Stimulated activated CD4-positive, alpha-beta T cell treated with anti-CD3 and anti-CD28 coated beads, TNF-alpha, amount 100 ng/mL, for 1 hour (primary cell): ENCODE results near the gene IL1R2.
"Not testable (repeated sequence)": the region's sequence is repeated elsewhere in the genome, so short reads cannot be mapped to it uniquely, and the experiment has no call there.

Experiments used
- DNase-seq, 3 donors: peaks; one replicate each; pipeline ENCODE4 v3.0.0-alpha.2; 2020; ENCODE audit warnings: low read depth in 3 of 3, low spot score in 1 of 3

IL1R2 gene

DNA sequence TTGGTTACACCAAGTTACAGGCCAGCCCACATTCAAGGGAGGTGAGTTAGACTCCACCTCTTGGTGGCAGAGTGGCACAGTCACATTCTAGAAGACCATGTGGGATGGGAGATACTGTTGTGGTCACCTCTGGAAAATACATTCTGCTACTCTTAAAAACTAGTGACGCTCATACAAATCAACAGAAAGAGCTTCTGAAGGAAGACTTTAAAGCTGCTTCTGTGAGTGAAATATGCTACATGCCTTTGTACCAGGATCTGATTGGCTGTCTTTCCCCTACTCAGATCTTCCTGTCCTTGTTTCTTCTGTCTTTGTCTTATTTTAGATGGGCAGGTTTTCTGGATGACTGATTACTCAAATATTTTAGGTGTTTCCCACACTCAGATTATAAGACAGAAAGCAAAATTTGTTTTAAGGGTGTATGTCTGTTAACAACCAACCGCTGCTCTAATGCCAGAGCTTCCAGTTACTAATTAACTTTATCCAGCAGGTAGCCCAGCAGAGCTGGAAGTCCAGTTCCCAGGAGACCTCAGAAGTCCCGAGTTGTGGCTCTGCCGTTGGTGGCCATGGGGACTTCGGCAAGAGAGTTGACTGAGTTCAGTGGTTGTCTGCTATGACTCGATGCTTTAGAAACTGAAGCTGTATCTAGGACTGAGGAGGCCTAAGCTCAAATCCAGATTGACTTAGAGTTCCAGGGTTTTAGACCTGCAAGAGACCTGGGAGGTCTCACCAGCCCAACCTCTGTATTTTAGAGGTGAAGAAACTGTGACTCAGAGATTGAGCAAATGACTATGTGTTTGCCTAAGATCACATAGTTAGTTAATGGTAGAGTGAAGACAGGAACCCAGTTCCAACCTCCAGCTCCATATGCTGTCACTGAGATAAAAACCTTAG lies 7.4 kb downstream of the IL1R2 start:
- no peak for DNase-seq

DNA sequence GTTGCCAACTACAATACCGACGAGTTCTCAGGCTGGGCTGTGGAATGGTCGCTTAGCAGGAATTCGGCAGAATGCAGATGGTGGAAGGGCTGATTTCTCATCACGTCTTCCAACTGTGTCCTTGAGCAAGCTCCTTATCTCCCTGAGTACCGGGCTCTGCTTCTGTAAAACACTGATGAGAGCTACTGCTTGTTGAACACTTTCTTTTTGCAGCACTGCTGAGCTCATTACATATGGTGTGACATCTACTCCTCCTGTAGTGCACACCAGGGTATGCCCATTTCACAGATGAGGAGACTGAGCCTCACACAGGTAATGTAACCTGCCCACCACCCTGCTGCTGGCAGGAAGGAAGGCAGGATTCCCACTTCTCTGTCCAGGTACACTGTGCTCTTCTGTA lies 8.3 kb downstream of the IL1R2 start:
- no peak for DNase-seq

DNA sequence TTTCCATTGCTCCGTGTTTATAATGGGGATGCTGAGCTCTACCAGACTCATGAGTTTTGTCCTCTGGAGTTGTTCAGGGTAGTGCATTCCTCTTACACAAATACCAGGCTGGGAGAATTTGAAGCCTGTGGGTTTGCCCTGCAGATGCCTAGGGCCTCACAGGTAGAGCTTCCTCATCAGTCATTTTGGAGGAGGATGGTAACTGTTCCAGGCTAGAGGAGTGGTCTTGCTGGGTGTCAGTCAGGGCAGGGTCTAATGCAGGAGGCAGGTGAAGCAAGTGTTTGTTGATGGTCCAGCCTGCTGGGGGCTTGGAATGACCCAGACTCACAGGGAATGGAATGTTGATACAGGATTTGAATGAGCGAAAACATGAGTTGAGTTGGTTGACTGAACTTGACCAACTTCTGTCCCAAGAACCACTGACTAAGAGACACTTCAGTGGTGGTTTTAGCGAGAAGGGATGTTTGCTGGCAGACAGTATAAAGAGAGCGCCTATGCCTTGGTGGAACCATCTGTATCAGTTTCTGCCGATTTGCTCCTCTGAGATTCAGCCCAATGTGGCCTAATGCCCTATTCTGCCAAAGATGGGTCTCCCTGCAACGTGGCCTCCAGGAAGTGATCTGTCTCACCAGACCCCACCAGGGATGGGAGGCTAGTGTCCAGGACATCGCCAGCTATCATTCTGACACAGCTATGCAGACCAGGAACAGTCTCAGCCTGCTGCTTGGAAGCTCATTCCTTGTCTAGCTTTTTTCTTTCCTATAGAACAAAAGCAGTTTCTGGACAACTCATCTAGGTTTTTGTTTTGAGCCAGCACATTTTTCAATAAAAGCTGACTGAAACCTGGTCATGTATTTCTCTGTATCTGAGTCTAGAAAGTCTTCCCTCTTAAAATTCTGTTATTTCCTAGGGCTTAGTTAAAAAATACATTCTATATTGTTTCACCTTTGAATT lies 9.3 kb downstream of the IL1R2 start:
- DNase-seq = no peak

DNA sequence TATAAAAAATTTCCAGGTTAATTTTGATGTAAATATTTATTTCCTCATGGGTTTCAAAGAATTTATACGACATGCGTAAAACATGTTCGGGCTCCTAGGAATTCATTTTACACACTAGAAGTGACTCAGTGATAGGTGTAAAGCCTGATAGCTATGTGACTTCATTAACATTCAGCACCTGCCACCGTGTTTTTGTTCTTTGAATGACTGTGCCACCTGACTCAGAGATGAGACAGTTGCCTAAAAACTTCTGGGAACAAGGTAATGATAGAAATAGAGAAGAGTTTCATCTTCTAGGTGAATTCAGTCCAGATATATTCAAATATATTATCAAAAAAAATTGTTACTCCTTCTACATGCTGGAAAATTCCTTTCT lies 10.0 kb downstream of the IL1R2 start:
- no peak for DNase-seq

DNA sequence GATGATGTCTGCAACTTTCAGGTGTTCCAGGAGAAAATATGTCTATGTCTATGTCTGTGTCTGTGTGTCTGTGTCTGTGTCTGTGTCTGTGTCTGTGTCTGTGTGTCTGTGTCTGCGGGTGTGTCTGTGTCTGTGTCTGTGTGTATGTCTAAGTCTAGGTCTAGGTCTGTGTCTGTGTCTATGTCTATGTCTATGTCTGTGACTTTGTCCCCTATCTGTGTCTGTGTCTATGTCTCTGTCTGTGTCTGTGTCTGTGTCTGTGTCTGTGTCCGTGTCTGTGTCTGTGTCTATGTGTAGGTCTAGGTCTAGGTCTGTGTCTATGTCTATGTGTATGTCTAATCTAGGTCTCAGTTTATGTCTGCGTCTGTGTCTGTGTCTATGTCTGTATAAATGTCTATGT lies 10.5 kb downstream of the IL1R2 start:
- DNase-seq = no peak

DNA sequence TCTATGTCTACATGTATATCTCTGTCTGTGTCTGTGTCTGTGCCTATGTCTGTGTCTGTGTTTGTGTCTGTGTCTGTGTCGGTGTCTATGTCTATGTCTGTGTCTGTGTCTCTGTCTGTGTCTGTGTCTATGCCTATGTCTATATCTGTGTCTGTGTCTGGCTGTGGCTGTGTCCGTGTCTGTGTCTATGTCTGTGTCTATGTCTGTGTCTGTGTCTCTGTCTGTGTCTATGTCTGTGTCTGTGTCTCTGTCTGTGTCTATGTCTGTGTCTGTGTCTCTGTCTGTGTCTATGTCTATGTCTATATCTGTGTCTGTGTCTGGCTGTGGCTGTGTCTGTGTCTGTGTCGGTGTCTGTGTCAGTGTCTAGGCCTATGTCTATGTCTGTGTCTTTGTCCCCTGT lies 11.1 kb downstream of the IL1R2 start:
- not testable (repeated sequence) for DNase-seq

DNA sequence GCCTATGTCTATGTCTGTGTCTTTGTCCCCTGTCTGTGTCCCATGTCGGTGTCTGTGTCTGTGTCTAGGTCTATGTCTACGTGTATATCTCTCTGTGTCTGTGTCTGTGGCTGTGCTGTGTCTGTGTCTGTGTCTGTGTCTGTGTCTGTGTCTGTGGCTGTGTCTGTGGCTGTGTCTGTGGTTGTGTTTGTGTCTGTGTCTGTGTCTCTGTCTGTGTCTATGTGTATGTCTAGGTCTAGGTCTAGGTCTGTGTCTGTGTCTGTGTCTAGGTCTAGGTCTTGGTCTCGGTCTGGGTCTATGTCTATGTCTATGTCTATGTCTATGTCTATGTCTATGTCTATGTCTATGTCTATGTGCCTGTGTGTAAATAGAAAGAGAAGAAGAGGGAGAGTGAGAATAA lies 11.9 kb downstream of the IL1R2 start:
- no peak for DNase-seq

DNA sequence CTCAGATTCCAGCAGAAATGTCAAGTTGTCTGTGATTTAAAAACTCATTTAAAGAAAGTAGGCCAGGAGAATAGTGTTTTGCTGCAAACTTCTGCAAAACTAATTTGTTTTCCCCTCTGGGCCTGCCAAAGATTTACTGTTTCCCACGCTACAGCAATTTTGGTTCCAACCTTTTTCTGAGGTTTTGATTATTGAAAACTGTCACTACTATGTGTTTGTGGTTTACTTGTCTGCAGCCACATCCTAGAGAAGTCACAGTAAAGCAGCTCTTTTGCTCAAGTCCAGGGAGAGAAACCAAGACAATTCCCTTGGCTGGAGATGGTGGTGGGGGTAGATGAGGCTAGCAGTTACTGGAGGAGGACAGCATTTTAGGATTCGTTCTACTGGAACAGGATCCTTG lies 12.8 kb downstream of the IL1R2 start:
- DNase-seq = no peak

DNA sequence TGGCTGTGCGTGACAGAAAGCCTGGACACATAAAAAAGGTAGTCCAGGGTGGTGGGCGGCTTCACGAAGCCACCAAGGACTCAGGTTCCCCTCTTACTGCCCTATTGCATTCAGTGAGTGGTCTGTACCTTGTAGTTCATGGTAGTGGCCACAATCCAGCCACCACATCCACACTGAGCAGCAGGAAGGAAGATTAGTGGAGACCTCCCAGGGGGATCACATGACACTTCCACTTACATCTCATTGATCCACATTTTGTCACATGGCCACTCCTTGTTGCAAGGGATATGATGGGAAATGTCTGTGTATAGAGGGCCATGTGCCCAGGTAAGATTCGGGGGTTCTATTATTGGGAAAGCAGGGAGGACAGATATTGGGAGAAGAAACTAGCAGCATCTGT lies 13.7 kb downstream of the IL1R2 start:
- no peak for DNase-seq

DNA sequence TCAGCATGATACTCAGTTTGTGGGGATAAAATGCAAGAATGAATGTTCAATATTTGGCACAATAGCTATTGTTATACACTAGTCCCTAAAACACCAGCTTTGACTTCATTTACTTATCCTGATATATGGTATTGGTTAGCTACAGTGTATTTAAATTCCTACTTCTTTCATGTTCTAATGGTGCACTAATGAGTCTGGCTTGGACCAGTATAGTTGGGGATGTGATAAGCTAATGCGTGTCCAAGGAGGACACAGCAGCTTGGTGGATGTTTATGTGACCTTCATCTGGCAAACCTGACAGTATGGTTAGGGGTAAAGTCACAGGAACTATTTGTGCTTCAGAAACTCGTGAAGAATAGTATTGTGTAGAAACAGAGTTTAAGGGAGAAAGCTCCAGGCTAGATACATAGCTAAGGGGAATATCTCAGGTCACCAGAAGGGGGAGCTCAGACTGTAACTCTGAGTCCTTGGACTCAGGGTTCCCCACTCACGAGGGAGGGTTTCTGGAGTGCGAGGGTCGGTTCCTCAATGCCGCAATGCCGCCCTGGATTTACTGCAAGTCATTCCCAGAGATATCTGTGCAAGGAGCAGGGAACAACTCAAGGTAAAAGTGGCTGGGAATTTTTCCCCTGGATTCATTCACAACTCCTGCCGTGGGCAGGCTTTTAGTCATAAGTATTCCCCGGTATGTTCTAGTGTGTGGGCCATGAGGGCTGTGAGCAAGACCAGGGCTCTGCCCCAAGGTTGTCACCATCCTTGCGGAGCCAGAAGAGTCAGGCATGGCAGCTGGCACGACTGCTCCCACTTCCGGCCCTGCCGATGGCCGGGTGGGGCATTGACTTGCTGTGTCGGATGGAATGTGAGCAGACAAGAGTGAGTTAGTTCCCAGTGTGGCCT lies 14.5 kb downstream of the IL1R2 start:
- no peak for DNase-seq

DNA sequence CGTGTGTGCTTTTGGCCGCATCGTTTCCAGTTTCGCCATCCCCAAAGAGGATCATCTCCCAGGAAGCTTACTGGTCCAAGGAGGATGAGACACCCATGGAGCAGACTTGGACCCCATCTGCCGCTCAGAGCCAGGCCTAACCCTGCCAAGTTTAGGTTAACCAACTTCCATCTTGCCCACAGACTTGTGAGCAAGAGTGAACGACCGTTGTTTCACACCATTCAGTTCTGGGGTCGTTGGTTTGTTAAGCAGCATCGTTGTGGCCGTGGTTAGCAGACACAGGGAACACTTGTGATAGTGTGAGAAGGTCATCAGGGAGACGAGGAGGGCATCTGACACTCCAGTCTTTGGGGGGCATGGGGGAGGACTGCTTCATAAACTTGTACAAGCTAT lies 15.1 kb downstream of the IL1R2 start:
- DNase-seq = no peak

DNA sequence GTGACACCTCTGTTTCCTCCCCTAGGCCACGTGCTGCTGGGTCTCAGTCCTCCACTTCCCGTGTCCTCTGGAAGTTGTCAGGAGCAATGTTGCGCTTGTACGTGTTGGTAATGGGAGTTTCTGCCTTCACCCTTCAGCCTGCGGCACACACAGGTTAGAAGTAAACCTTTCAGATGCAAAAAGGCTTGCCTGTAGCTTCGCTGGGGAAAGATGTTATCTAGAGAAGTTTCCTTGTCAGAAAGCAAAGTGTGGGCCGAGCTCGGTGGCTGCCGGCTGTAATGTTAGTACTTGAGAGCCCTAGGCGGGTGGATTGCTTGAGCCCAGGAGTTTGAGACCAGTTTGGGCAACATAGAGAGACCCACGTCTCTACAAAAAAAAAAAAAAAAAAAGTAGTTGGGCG lies 16.7 kb downstream of the IL1R2 start:
- no peak for DNase-seq

DNA sequence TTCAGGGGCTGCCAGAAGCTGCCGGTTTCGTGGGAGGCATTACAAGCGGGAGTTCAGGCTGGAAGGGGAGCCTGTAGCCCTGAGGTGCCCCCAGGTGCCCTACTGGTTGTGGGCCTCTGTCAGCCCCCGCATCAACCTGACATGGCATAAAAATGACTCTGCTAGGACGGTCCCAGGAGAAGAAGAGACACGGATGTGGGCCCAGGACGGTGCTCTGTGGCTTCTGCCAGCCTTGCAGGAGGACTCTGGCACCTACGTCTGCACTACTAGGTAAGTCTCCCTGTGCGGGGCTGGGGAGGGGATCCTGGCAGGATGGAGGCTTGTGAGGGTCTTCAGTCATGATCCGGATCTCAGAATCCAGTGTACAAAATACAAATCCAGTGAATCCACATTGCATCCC lies 17.8 kb downstream of the IL1R2 start:
- no peak for DNase-seq

DNA sequence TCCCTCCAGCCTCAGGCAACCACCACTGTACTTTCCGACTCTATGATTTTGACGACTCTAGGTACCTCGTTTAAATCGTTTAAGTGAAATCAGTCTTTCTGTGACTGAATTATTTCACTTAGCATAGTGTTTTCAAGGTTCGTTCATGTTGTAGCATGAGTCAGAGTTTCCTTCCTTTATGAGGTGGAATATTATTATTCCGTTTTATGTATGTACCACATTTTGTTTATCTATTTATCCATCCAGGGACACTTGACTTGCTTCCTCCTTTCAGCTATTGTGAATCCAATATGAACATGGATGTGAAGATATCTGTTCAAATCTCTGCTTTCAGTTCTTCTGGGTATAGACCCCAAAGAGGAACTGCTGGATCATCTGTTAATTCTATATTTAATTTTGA lies 19.1 kb downstream of the IL1R2 start:
- DNase-seq = no peak

DNA sequence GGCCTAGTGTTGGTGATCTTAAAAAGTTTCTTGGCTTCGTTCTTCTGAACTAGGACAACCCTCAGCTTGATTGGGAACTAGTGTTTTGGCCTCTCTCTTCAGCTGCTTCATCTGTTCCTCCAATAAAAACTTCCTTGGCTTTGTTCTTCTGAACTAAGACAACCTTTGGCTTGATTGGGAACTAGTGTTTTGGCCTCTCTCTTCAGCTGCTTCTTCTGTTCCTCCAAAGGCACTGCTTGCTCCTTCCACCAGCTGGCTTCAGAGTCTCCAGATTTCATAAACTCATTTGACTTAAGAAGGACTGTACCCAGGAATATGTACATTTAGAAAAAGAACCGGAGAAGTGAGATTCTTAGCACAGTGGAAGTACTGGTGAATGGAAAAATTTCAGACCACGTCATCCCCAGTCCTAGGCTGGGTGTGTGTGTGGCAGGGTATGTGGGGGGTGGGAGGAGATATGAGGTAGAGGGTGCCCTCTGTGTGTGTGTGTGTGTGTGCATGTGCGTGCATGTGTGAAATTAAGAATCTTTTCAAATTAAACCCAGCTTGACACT lies 20.4 kb downstream of the IL1R2 start:
- DNase-seq = no peak

DNA sequence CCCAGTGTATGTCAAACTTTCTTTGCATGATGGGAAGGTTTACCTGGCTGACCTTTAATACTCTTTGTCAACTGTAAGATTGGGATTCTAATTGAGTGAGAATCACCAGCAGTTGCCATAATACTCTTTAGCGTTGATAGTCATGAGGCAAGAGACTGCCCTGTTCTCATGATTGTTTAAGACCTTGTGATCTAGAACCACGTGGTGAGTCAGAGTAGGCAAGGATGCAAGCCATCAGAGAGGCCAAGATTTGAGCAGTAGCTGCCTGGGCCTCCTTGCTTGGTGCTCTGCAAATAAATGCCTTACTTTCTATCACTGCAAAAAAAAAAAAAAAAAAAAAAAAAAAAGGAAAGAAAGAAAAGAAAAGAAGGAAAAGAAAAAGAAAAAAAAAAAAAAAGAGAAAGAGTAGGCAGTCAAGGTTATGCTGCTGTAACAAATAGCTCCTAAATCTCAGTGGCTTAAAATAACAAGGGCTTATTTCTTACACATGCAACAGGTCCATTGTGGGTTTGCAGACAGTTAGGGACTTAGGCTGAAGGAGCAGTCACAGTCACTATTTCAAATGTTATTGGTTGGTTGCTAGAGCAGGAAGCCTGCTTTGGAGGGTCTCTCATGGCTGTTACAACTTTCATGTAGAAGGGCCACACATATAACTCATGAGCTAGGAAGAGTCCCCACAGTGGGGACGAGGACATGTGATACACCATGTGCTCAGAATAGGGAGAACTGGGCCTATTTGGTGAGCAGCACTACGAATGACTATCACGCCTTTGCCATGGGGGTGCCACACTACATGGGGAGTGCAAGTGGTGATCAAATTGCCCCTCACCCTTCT lies 21.7 kb downstream of the IL1R2 start:
- DNase-seq = no peak

DNA sequence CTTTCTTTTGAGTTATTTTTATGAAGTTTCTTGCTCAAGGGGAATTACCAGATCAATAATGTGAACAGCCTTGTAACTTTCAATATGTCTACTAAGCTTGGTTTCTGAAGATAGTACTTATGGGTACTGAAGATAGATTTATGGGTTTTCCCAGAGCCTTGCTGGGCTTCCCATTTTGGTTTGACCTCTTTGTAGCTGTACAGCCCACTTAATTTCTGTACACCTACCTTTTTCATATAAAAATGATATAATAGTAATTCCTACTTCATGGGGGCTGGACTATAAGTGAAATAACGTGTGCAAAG lies 22.2 kb downstream of the IL1R2 start:
- no peak for DNase-seq

DNA sequence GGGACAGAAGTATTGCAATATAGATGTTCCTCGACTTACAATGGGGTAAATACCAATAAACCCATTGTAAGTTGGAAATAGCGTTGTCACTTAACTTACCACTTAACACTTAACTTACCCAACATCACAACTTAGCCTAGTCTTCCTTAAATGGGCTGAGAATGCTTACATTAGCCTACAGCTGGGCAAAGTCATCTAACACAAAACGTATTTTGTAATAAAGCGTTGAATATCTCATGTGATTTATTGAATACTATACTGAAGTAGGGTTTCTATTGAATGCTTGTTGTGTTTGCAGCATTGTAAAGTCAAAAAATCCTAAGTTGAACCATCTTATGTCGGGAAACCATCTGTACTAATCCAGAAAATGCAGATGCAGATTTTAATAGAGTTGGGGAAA lies 23.6 kb downstream of the IL1R2 start:
- DNase-seq = no peak

DNA sequence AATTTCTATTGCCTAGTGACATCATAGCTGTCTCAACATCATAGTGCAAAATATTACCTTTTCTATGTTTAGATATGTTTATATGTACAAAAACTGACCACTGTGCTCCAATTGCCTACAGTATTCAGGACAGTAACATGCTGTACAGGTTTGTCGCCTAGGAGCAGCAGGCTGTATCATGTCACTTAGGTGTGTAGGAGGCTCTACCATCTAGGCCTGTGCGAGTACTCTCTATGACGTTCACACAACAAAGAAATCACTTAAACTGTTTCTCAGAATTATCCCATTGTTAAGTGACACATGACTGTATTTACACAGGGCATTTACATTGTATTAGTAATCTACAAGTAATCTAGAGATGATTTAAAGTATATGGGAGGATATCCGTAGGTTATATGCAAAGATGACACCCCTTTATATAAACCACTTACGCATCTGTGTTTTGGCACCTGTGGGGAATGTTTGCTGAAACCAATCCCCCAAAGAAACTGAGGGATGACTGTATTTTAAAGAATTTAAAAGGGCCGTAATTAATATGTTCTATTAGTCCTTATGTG lies 24.7 kb downstream of the IL1R2 start:
- no peak for DNase-seq
